Hepatocyte (in vitro differentiated cells): ENCODE measurements around the gene FUBP3. TPM values are rescaled to one million over a fixed set of nuclear protein-coding genes. Genes with fewer than 3 reads are reported as not detected.

ENCODE experiments used
- DNase-seq: peaks from one replicate; pipeline ENCODE4 v3.0.0-alpha.2; 2016; ENCODE audit warnings: low spot score
- H2AFZ ChIP-seq: fragments of 200-600 bp; sonication (generic); 2 replicates; pipeline ENCODE4 v1.6.0; 2016; ENCODE audit warnings: antibody characterized with exemption, mild to moderate bottlenecking
- H3K27ac ChIP-seq: fragments of 200-600 bp; sonication (generic); 2 replicates; pipeline ENCODE4 v1.5.1; 2016; ENCODE audit warnings: mild to moderate bottlenecking
- H3K27me3 ChIP-seq: fragments of 200-600 bp; sonication (generic); 2 replicates; pipeline ENCODE4 v1.6.1; 2016
- H3K36me3 ChIP-seq: fragments of 200-600 bp; sonication (generic); replicated peaks from 2 replicates; pipeline ENCODE4 v1.5.1; 2016; ENCODE audit warnings: low read depth; ENCODE audit not compliant: insufficient read depth
- H3K4me1 ChIP-seq: fragments of 200-600 bp; sonication (generic); 2 replicates; pipeline ENCODE4 v1.5.1; 2016; ENCODE audit warnings: mild to moderate bottlenecking, moderate library complexity; ENCODE audit not compliant: insufficient read depth
- H3K4me2 ChIP-seq: fragments of 200-600 bp; sonication (generic); 2 replicates; pipeline ENCODE4 v1.6.0; 2016
- H3K4me3 ChIP-seq: fragments of 200-600 bp; sonication (generic); 2 replicates; pipeline ENCODE4 v1.5.1; 2016; ENCODE audit warnings: mild to moderate bottlenecking
- H3K79me2 ChIP-seq: fragments of 200-600 bp; sonication (generic); 2 replicates; pipeline ENCODE4 v1.6.0; 2017; ENCODE audit warnings: mild to moderate bottlenecking
- H3K9me2 ChIP-seq: fragments of 200-600 bp; sonication (generic); replicated peaks from 2 replicates; pipeline ENCODE4 v1.6.0; 2017; ENCODE audit warnings: mild to moderate bottlenecking; ENCODE audit not compliant: insufficient read depth
- H3K9me3 ChIP-seq: fragments of 200-600 bp; sonication (generic); 2 replicates; pipeline ENCODE4 v1.5.1; 2016; ENCODE audit warnings: low read depth, mild to moderate bottlenecking
- H4K20me1 ChIP-seq: fragments of 200-600 bp; sonication (generic); 2 replicates; pipeline ENCODE4 v1.6.0; 2016; ENCODE audit warnings: mild to moderate bottlenecking; ENCODE audit not compliant: insufficient read depth, poor library complexity, severe bottlenecking
- EZH2 ChIP-seq: fragments of 200-600 bp; sonication (generic); IDR thresholded peaks from 2 replicates; pipeline ENCODE4 v1.6.1; 2016; ENCODE audit warnings: antibody characterized with exemption, mild to moderate bottlenecking, borderline replicate concordance
- EZH2phosphoT487 ChIP-seq: fragments of 200-600 bp; sonication (generic); IDR thresholded peaks from one replicate; pipeline ENCODE4 v1.6.1; 2018; ENCODE audit warnings: antibody characterized with exemption, mild to moderate bottlenecking, low read depth, moderate library complexity; ENCODE audit not compliant: unreplicated experiment, severe bottlenecking
- WGBS: methylation state at CpG from one replicate; pipeline ENCODE4 v1.1.6; 2016; ENCODE audit warnings: low lambda C conversion rate; ENCODE audit errors: missing lambda C conversion rate; 5-methylcytosine and 5-hydroxymethylcytosine counted together
- polyA plus RNA-seq: library from polyadenylated mRNA; unstranded; fragments of >200 nt; fragmentation: Nextera tagmentation; extraction: Ambion mirVana; gene quantifications from 2 replicates; pipeline ENCODE4 v1.2.1, GENCODE V29; 2016
- total RNA-seq: library from RNA; depleted of rRNA; stranded (reverse); fragments of >200 nt; gene quantifications from 2 replicates; pipeline ENCODE4 v1.2.3, GENCODE V29; 2014
- TF ChIP-seq, protein P1 (sequence below): fragments of 200-600 bp; sonication (generic); IDR thresholded peaks from 2 replicates; pipeline ENCODE4 v1.5.1; 2016; ENCODE audit warnings: antibody characterized with exemption, mild to moderate bottlenecking; ENCODE audit not compliant: poor library complexity

The FUBP3 gene
- total and polyA plus RNA-seq, 2 experiments from 2014 or later = 55.1 to 56.1 TPM

DNA sequence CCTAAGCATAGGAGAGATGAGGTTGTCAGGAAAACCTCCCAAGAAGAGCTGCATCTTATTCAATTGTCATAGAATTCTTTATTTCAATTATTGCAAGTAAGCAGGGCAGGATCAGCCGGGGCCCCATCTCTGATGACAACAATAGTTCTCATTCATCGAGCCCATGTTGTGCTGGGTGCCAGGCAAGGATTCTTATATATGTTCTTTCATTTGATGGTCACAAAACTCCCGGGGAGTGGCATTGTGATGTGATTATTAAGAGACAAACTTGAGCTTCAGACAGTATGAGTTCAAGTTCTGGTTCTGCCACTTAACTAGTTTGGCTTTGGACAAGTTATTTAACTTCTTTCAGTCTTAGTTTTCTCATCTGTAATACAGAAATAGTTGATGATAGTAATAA lies 8.5 kb downstream of the FUBP3 start:
- H3K4me1 ChIP-seq = peaks cover 10% of the 10 kb centered on the region
- H3K4me2 ChIP-seq = no peak overlapping the region
- H3K79me2 ChIP-seq = peaks cover 95% of the 10 kb centered on the region
- no peak for DNase-seq
- H3K27ac ChIP-seq = no peak overlapping the region
- no peak overlapping the region for H2AFZ ChIP-seq
- peaks cover 71% of the 10 kb centered on the region for H4K20me1 ChIP-seq
- H3K4me3 ChIP-seq = no peak overlapping the region
- no peaks in the 10 kb centered on the region for H3K9me3 ChIP-seq
- TF ChIP-seq EZH2phosphoT487 (no peak), EZH2 (no peak)
- TF ChIP-seq, protein P1, sequence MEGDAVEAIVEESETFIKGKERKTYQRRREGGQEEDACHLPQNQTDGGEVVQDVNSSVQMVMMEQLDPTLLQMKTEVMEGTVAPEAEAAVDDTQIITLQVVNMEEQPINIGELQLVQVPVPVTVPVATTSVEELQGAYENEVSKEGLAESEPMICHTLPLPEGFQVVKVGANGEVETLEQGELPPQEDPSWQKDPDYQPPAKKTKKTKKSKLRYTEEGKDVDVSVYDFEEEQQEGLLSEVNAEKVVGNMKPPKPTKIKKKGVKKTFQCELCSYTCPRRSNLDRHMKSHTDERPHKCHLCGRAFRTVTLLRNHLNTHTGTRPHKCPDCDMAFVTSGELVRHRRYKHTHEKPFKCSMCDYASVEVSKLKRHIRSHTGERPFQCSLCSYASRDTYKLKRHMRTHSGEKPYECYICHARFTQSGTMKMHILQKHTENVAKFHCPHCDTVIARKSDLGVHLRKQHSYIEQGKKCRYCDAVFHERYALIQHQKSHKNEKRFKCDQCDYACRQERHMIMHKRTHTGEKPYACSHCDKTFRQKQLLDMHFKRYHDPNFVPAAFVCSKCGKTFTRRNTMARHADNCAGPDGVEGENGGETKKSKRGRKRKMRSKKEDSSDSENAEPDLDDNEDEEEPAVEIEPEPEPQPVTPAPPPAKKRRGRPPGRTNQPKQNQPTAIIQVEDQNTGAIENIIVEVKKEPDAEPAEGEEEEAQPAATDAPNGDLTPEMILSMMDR = no peak
- WGBS = 91% methylated on average over 3 of the region's 3 CpGs
- no peaks in the 10 kb centered on the region for H3K27me3 ChIP-seq
- no peaks in the 10 kb centered on the region for H3K9me2 ChIP-seq
- no peaks in the 10 kb centered on the region for H3K36me3 ChIP-seq

DNA sequence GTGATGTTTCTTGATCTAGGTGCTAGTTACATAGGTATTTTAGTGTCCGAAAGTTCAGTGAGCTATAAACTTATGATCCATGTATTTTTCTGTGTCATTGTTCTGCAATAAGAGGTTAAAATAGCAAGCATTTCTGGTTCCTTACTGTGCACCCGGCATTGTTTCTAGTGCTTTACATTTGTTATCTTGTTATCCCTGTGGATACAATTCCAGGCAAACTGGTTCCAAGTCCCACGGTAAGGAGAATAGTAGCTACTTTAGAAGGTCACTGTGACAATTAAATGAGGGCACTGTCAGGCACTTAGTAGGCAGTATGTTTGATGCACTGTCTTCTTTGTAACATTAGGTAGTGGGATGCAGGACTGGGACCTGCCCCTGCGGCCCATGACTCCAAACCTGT lies 9.0 kb downstream of the FUBP3 start:
- H3K9me3 ChIP-seq = no peaks in the 10 kb centered on the region
- no peak overlapping the region for H3K4me3 ChIP-seq
- no peak for DNase-seq
- H3K9me2 ChIP-seq = no peaks in the 10 kb centered on the region
- H2AFZ ChIP-seq = no peak overlapping the region
- H3K4me2 ChIP-seq = no peak overlapping the region
- no peaks in the 10 kb centered on the region for H3K36me3 ChIP-seq
- H3K27me3 ChIP-seq = no peaks in the 10 kb centered on the region
- no peak overlapping the region for H3K27ac ChIP-seq
- TF ChIP-seq EZH2 = no peak
- TF ChIP-seq, protein P1 = no peak
- peaks cover 70% of the 10 kb centered on the region for H4K20me1 ChIP-seq
- H3K79me2 ChIP-seq = peaks cover 95% of the 10 kb centered on the region
- peaks cover 10% of the 10 kb centered on the region for H3K4me1 ChIP-seq
- WGBS = 75% methylated on average over 4 of the region's 4 CpGs

DNA sequence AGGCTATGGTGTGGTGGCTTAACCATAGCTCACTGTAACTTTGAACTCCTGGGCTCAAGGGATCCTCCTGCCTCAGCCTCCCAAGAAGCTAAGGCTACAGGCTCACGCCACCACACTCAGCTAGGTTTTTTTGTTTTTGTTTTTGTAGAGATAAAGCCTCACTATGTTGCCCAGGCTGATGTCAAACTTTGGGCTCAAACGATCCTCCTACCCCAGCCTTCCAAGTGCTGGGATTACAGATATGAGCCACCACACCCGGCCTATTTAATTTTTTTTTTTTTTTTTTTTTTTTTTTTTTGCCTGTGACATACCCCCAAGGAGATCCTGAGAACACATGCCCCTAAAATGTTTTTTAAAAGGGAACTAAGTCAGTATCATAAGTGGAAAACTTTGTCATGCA lies 10.4 kb downstream of the FUBP3 start:
- Histone ChIP-seq H3K27ac (peak overlapping the region; percentile 51), H4K20me1 (peaks cover 74% of the 10 kb centered on the region)

More for the DNA sequence above, 10.4 kb downstream of the FUBP3 start:
- Histone ChIP-seq H3K27me3 (no peaks in the 10 kb centered on the region), H3K9me3 (no peaks in the 10 kb centered on the region), H3K4me3 (no peak overlapping the region), H2AFZ (no peak overlapping the region), H3K79me2 (peaks cover 95% of the 10 kb centered on the region), H3K4me1 (peaks cover 10% of the 10 kb centered on the region), H3K4me2 (peak overlapping the region; percentile 14), H3K9me2 (no peaks in the 10 kb centered on the region), H3K36me3 (no peaks in the 10 kb centered on the region)
- no peak for DNase-seq
- TF ChIP-seq, protein P1 = no peak
- no peak for TF ChIP-seq EZH2
- TF ChIP-seq EZH2phosphoT487 = no peak
- WGBS = 91% methylated on average over 3 of the region's 3 CpGs
